CD8-positive, alpha-beta memory T cell (primary cell): ENCODE results near the gene PITPNC1. TPM values are rescaled to one million over a fixed set of nuclear protein-coding genes. Genes with fewer than 3 reads are reported as not detected.

ENCODE experiments used
- CTCF ChIA-PET: fragments of 350-600 bp; sonication (Branson Sonifier 250); formaldehyde crosslinking; loops from one replicate; lab custom pipeline; 2021; ENCODE audit warnings: antibody characterized with exemption; lab: Charles Lee
- POLR2A ChIA-PET: fragments of 350-600 bp; sonication (Branson Sonifier 250); formaldehyde crosslinking; loops from one replicate; lab custom pipeline; 2021; ENCODE audit warnings: antibody characterized with exemption; lab: Charles Lee
- DNase-seq, 5 donors: peaks; one replicate each; pipeline versions ENCODE4 v3.0.0 to v3.0.0-alpha.2; 2020 to 2022; ENCODE audit warnings: mixed read lengths in 1 of 5
- H3K27ac ChIP-seq: one replicate; pipeline ENCODE4 v1.7.0; 2013; ENCODE audit warnings: low read depth, mild to moderate bottlenecking, low read length, moderate library complexity
- H3K27me3 ChIP-seq: 2 replicates; pipeline ENCODE4 v1.7.0; 2013; ENCODE audit warnings: low read length, mild to moderate bottlenecking; ENCODE audit not compliant: insufficient read depth, poor library complexity, severe bottlenecking
- H3K36me3 ChIP-seq: 2 replicates; pipeline ENCODE4 v1.7.0; 2013; ENCODE audit warnings: mild to moderate bottlenecking, low read length, moderate library complexity; ENCODE audit not compliant: insufficient read depth
- H3K4me1 ChIP-seq: 2 replicates; pipeline ENCODE4 v1.7.0; 2013; ENCODE audit warnings: mild to moderate bottlenecking, low read length, moderate library complexity; ENCODE audit not compliant: insufficient read depth
- H3K4me3 ChIP-seq: 2 replicates; pipeline ENCODE4 v1.7.0; 2013; ENCODE audit warnings: mild to moderate bottlenecking, low read length
- H3K9me3 ChIP-seq: 2 replicates; pipeline ENCODE4 v1.7.0; 2013; ENCODE audit warnings: mild to moderate bottlenecking, low read length
- H3K27ac Mint-ChIP-seq, 8 donors: one replicate each; pipeline ENCODE4 v1.8.0; 2020 to 2021; ENCODE audit warnings: mixed read lengths in 8 of 8, mild to moderate bottlenecking in 6 of 8, inconsistent platforms in 3 of 8, moderate library complexity in 3 of 8
- H3K27me3 Mint-ChIP-seq, 2 donors: one replicate each; pipeline ENCODE4 v1.8.0; 2020 to 2021; ENCODE audit warnings: mixed read lengths in 2 of 2, mild to moderate bottlenecking in 1 of 2, moderate library complexity in 1 of 2
- H3K36me3 Mint-ChIP-seq, 3 donors: one replicate each; pipeline ENCODE4 v1.8.0; 2020 to 2021; ENCODE audit warnings: mixed read lengths in 3 of 3, inconsistent platforms in 1 of 3, mild to moderate bottlenecking in 1 of 3
- H3K4me1 Mint-ChIP-seq, 3 donors: one replicate each; pipeline ENCODE4 v1.8.0; 2020 to 2021; ENCODE audit warnings: mixed read lengths in 3 of 3, inconsistent platforms in 1 of 3, mild to moderate bottlenecking in 1 of 3
- H3K4me3 Mint-ChIP-seq, 7 donors: one replicate each; pipeline ENCODE4 v1.8.0; 2020 to 2021; ENCODE audit warnings: mixed read lengths in 7 of 7, mild to moderate bottlenecking in 6 of 7, moderate library complexity in 4 of 7, inconsistent platforms in 2 of 7
- H3K9me3 Mint-ChIP-seq, 5 donors: one replicate each; pipeline ENCODE4 v1.8.0; 2020 to 2022; ENCODE audit warnings: mixed read lengths in 5 of 5, mild to moderate bottlenecking in 3 of 5, moderate library complexity in 2 of 5, inconsistent platforms in 1 of 5
- polyA plus RNA-seq: library from polyadenylated mRNA; unstranded; fragments of 300-500 nt; fragmentation: Illumina TruSeq; gene quantifications from one replicate; pipeline ENCODE4 v1.2.3, GENCODE V29; 2021
- total RNA-seq, 2 experiments: library from RNA; stranded (reverse); gene quantifications; one replicate each; pipeline ENCODE4 v1.2.3, GENCODE V29; 2021

PITPNC1 gene
- total and polyA plus RNA-seq, 3 experiments from 2014 or later: 43.1 to 163 (median 45.1) TPM

DNA sequence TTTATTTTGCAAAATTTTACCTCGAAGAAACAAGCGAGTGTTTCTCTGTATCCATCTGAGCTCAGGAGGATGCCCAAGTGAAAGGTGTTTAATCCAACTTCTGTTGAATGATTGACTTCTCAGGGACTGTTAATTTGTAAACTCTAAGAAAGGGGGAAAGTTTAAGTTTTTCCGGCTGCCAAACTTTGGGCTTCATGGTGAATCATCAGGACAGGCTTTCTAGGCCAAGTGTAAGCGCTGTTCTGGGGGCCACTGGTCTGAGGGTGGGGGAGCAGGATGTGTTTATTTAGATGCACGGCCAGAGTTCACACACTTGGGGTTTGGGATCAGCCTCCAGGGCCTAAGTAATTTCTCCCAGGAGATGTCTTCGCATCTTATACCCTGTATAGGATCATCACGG is 110.4 kb downstream of the PITPNC1 start:
- Histone ChIP-seq H3K27ac (no peak overlapping the region), H3K27me3 (no peaks in the 10 kb centered on the region), H3K4me3 (no peak overlapping the region), H3K9me3 (no peaks in the 10 kb centered on the region), H3K4me1 (peaks cover 50% of the 10 kb centered on the region), H3K36me3 (peaks cover 4% of the 10 kb centered on the region)
- ChIA-PET POLR2A (interaction anchor here (0.5 to 1.1 kb wide), 7 partner anchors 12 to 195 kb away, joined by 3 to 5 read pairs (median 3); no protein-coding TSS in a partner anchor), CTCF (interaction anchor here (1.1 to 3.2 kb wide), 5 partner anchors 12 to 140 kb away, joined by 3 to 25 read pairs (median 7); no protein-coding TSS in a partner anchor)
- no peaks in the 10 kb centered on the region for H3K27me3 Mint-ChIP-seq
- peaks cover 5 to 17% (median 6%) of the 10 kb centered on the region in 3 donors for H3K36me3 Mint-ChIP-seq
- DNase-seq: no peak
- peaks cover 85 to 95% (median 94%) of the 10 kb centered on the region in 3 donors for H3K4me1 Mint-ChIP-seq
- H3K27ac Mint-ChIP-seq: peak overlapping the region; percentile 89 to 98 (median 92)
- H3K4me3 Mint-ChIP-seq: peak overlapping the region; percentile 3 to 81 (median 74)
- no peaks in the 10 kb centered on the region for H3K9me3 Mint-ChIP-seq

DNA sequence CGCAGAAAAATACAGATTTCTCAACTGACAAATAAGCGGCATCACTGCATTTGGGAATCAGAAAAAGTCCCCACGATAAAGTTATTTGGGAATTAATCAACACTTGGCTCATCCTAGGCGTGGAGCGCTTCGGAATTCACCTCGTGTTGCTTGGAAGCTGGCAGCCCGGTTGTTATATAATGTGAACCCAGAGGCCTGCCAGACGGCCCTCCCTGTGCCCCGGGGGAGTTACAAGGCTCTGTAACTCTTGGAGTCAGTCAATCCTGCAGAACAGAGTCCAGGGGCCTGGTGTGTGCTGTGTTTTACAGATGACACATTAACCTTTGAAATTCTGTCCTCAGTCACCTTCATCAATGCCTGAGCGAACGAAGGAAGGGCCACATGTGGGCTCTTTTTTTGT is 111.1 kb downstream of the PITPNC1 start:
- Histone ChIP-seq H3K4me3 (no peak overlapping the region), H3K9me3 (no peaks in the 10 kb centered on the region), H3K27me3 (no peaks in the 10 kb centered on the region), H3K4me1 (peaks cover 50% of the 10 kb centered on the region), H3K36me3 (peaks cover 4% of the 10 kb centered on the region), H3K27ac (no peak overlapping the region)
- Mint-ChIP-seq H3K4me1 (peaks cover 84 to 95% (median 94%) of the 10 kb centered on the region in 3 donors), H3K36me3 (peaks cover 4 to 17% (median 6%) of the 10 kb centered on the region in 3 donors), H3K27me3 (no peaks in the 10 kb centered on the region), H3K27ac (peak overlapping the region; percentile 50 to 98 (median 90)), H3K4me3 (peak overlapping the region in 5 of 7 donors; percentile 51 to 81 (median 76)), H3K9me3 (no peaks in the 10 kb centered on the region)
- POLR2A ChIA-PET: interaction anchor here (1.0 kb wide), 1 partner anchor 99 kb away, joined by 3 read pairs; no protein-coding TSS in a partner anchor
- no peak for DNase-seq
- CTCF ChIA-PET: interaction anchor here (1.7 to 3.2 kb wide), 3 partner anchors 12 to 113 kb away, joined by 7 to 25 read pairs (median 13); no protein-coding TSS in a partner anchor

DNA sequence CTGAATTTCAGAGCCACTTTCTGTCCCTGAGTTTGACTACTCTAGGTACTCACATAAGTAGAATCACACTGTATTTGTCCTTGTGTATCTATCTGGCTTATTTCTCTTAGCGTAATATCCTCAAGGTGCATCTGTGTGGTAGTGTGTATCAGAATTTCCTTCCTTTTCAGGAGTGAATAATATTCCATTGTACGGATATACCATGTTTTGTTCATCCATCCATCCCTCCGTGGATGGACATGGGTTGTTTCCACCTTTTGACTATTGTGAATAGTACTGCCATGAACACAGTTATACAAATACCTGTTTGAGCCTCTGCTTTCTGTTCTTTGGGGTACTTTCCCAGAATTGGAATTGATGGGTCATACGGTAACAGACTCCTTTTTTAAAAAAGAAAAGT is 111.7 kb downstream of the PITPNC1 start:
- CTCF ChIA-PET: no interaction called here
- H3K36me3 ChIP-seq: peaks cover 4% of the 10 kb centered on the region
- POLR2A ChIA-PET: no interaction called here
- no peaks in the 10 kb centered on the region for H3K27me3 Mint-ChIP-seq
- peaks cover 54% of the 10 kb centered on the region for H3K4me1 ChIP-seq
- DNase-seq: no peak
- peaks cover 4 to 17% (median 6%) of the 10 kb centered on the region in 3 donors for H3K36me3 Mint-ChIP-seq
- peak overlapping the region in 3 of 7 donors; percentile 31 to 60 (median 51) for H3K4me3 Mint-ChIP-seq
- peaks cover 86 to 97% (median 94%) of the 10 kb centered on the region in 3 donors for H3K4me1 Mint-ChIP-seq
- H3K4me3 ChIP-seq: no peak overlapping the region
- no peaks in the 10 kb centered on the region for H3K9me3 ChIP-seq
- no peaks in the 10 kb centered on the region for H3K9me3 Mint-ChIP-seq
- H3K27ac ChIP-seq: no peak overlapping the region
- no peaks in the 10 kb centered on the region for H3K27me3 ChIP-seq
- H3K27ac Mint-ChIP-seq: peak overlapping the region in 7 of 8 donors; percentile 38 to 98 (median 86)

- Histone ChIP-seq H3K27ac (no peak overlapping the region), H3K4me1 (peaks cover 54% of the 10 kb centered on the region), H3K27me3 (no peaks in the 10 kb centered on the region), H3K4me3 (no peak overlapping the region), H3K9me3 (no peaks in the 10 kb centered on the region), H3K36me3 (peaks cover 4% of the 10 kb centered on the region)
- Mint-ChIP-seq H3K4me1 (peaks cover 88 to 97% (median 95%) of the 10 kb centered on the region in 3 donors), H3K36me3 (peaks cover 3 to 14% (median 6%) of the 10 kb centered on the region in 3 donors), H3K4me3 (peak overlapping the region in 2 of 7 donors; percentile 60 to 71), H3K9me3 (no peaks in the 10 kb centered on the region), H3K27ac (peak overlapping the region; percentile 38 to 98 (median 85)), H3K27me3 (no peaks in the 10 kb centered on the region)
- ChIA-PET CTCF (no interaction called here), POLR2A (no interaction called here)
- no peak for DNase-seq
These were observed 112.2 kb downstream of the PITPNC1 start for GRCh38 chr17:67489273-67489672.

GRCh38 chr17:67490471-67490870 is 113.4 kb downstream of the PITPNC1 start:
- no peak for DNase-seq
- H3K9me3 Mint-ChIP-seq: no peaks in the 10 kb centered on the region
- no peak overlapping the region for H3K4me3 ChIP-seq
- no peaks in the 10 kb centered on the region for H3K9me3 ChIP-seq
- no peaks in the 10 kb centered on the region for H3K27me3 Mint-ChIP-seq
- H3K27ac ChIP-seq: no peak overlapping the region
- H3K4me1 ChIP-seq: peaks cover 54% of the 10 kb centered on the region
- H3K4me3 Mint-ChIP-seq: peak overlapping the region in 6 of 7 donors; percentile 6 to 70 (median 16)
- peak overlapping the region; percentile 6 to 94 (median 67) for H3K27ac Mint-ChIP-seq
- ChIA-PET CTCF (interaction anchor here (0.9 to 2.5 kb wide), 3 partner anchors 15 to 115 kb away, joined by 5 to 13 read pairs (median 6); no protein-coding TSS in a partner anchor), POLR2A (interaction anchor here (0.6 kb wide), 1 partner anchor 153 kb away, joined by 4 read pairs; no protein-coding TSS in a partner anchor)
- H3K4me1 Mint-ChIP-seq: peaks cover 85 to 94% (median 88%) of the 10 kb centered on the region in 3 donors
- no peaks in the 10 kb centered on the region for H3K27me3 ChIP-seq
- peaks cover 4% of the 10 kb centered on the region for H3K36me3 ChIP-seq
- H3K36me3 Mint-ChIP-seq: peaks cover 3 to 16% (median 6%) of the 10 kb centered on the region in 3 donors

DNA sequence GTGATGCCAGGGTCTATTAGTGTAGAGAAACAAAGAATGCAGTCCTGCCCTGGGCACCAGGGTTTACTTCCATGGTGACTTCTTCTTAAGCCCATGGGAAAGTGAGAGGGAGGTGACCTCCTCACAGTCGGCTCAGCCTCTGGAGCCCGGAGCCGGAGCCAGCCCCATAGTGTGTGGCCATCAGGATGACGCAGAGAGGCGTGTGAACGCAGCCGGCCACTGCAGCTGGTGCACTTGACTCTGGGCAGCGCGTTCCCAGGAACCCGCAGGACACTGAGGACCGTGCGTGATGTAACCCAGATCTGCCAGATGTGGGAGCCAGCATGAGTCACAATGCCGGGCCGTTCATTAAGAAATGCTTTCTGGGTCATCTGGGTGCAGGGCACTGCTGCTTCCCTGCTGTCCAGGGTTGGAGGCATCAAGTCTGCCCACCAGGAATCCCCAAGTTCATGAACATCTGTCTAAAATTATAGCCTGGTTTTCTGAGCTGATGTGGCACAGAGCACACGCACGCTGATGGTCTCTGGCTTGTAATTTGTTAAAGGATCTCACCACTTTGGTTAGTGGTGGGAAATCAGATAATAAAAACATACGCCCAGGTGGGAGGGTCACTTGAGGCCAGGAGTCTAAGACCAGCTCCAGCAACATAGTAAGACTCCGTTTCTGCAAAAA is 114.1 kb downstream of the PITPNC1 start:
- no peaks in the 10 kb centered on the region for H3K27me3 ChIP-seq
- H3K27ac Mint-ChIP-seq: peak overlapping the region; percentile 43 to 94 (median 74)
- peaks cover 85 to 93% (median 87%) of the 10 kb centered on the region in 3 donors for H3K4me1 Mint-ChIP-seq
- H3K9me3 ChIP-seq: no peaks in the 10 kb centered on the region
- H3K4me3 ChIP-seq: no peak overlapping the region
- peaks cover 4% of the 10 kb centered on the region for H3K36me3 ChIP-seq
- ChIA-PET CTCF (interaction anchor here (1.0 to 2.5 kb wide), 3 partner anchors 16 to 116 kb away, joined by 3 to 13 read pairs (median 5); no protein-coding TSS in a partner anchor), POLR2A (no interaction called here)
- H3K27me3 Mint-ChIP-seq: no peaks in the 10 kb centered on the region
- no peaks in the 10 kb centered on the region for H3K9me3 Mint-ChIP-seq
- peaks cover 48% of the 10 kb centered on the region for H3K4me1 ChIP-seq
- no peak for DNase-seq
- H3K36me3 Mint-ChIP-seq: peaks cover 3 to 16% (median 6%) of the 10 kb centered on the region in 3 donors
- no peak overlapping the region for H3K27ac ChIP-seq
- peak overlapping the region; percentile 48 to 87 (median 65) for H3K4me3 Mint-ChIP-seq

- DNase-seq: no peak
- Histone ChIP-seq H3K4me1 (peaks cover 43% of the 10 kb centered on the region), H3K27ac (no peak overlapping the region), H3K27me3 (no peaks in the 10 kb centered on the region), H3K36me3 (peaks cover 4% of the 10 kb centered on the region), H3K9me3 (no peaks in the 10 kb centered on the region), H3K4me3 (no peak overlapping the region)
- peak overlapping the region; percentile 48 to 87 (median 65) for H3K4me3 Mint-ChIP-seq
- peaks cover 3 to 18% (median 6%) of the 10 kb centered on the region in 3 donors for H3K36me3 Mint-ChIP-seq
- H3K27ac Mint-ChIP-seq: peak overlapping the region; percentile 36 to 94 (median 75)
- CTCF ChIA-PET: interaction anchor here (1.0 to 2.5 kb wide), 2 partner anchors 16 to 117 kb away, joined by 3 to 13 read pairs; no protein-coding TSS in a partner anchor
- no peaks in the 10 kb centered on the region for H3K9me3 Mint-ChIP-seq
- H3K27me3 Mint-ChIP-seq: no peaks in the 10 kb centered on the region
- POLR2A ChIA-PET: no interaction called here
- peaks cover 84 to 92% (median 86%) of the 10 kb centered on the region in 3 donors for H3K4me1 Mint-ChIP-seq
These were observed 114.6 kb downstream of the PITPNC1 start for GRCh38 chr17:67491681-67492024.
